Measurements from ENCODE around the gene PMEPA1. TPM values are rescaled to one million over a fixed set of nuclear protein-coding genes. Genes with fewer than 3 reads are reported as not detected.

Gene PMEPA1
- total RNA-seq, 1 donor from 2014 or later, result 49.4 TPM

DNA sequence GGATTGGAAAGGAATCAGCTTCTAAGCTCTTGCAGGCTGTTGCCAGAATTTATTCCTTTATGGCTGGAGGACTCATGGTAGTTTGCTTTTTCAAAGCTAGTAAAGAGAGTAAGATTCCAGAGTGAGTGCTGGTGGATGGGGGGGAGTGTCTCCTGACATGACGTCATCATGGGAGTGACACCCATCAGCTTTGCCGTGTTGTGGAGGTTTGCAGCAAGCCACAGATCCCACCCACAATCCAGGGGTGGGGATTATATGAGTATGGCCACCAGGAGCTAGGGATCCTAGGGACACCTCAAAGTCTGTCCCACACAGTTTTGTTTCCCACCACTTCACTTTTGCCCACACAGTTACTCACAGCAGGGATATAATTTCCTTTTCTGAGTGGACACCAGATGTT, 28.7 kb upstream of the PMEPA1 start:
- Mint-ChIP-seq H3K4me1 (ENCODE audit: low read depth, unreplicated experiment) (peaks cover 9% of the 10 kb centered on the region), H3K4me3 (ENCODE audit: unreplicated experiment) (no peak overlapping the region)

GRCh38 chr20:57738053-57738452, 28.2 kb upstream of the PMEPA1 start:
- TF ChIP-seq EZH2 (IDR thresholded peaks at IDR 0.05; ENCODE audit: insufficient read depth, low read length), result no peak
- no peak for TF ChIP-seq CTCF (IDR thresholded peaks at IDR 0.05; ENCODE audit: insufficient read depth, low read depth, low read length)
- no peak overlapping the region for H2AFZ ChIP-seq (ENCODE audit: low read depth, low read length)
- no peak for DNase-seq (ENCODE audit: low read depth)
- no peaks in the 10 kb centered on the region for H3K79me2 ChIP-seq (ENCODE audit: insufficient read depth, low read length)
- Mint-ChIP-seq H3K9me3 (ENCODE audit: unreplicated experiment) (peaks cover 5% of the 10 kb centered on the region), H3K27me3 (ENCODE audit: low read depth, unreplicated experiment) (peaks cover 38% of the 10 kb centered on the region), H3K36me3 (ENCODE audit: low read depth, unreplicated experiment) (no peaks in the 10 kb centered on the region), H3K27ac (ENCODE audit: unreplicated experiment) (no peak overlapping the region), H3K4me3 (ENCODE audit: unreplicated experiment) (no peak overlapping the region), H3K4me1 (ENCODE audit: low read depth, unreplicated experiment) (peaks cover 9% of the 10 kb centered on the region)
- no peaks in the 10 kb centered on the region for H3K36me3 ChIP-seq (ENCODE audit: insufficient read depth, low read length)
- peaks cover 10% of the 10 kb centered on the region for H3K27me3 ChIP-seq (ENCODE audit: insufficient read depth, low read length)
- H4K20me1 ChIP-seq (ENCODE audit: insufficient read depth, low read length), result no peaks in the 10 kb centered on the region
- H3K4me1 ChIP-seq (ENCODE audit: insufficient read depth, low read length), result peaks cover 8% of the 10 kb centered on the region
- H3K27ac ChIP-seq (ENCODE audit: low read depth, low read length), result no peak overlapping the region
- FAIRE-seq, result no peak
- H3K4me2 ChIP-seq (ENCODE audit: low read length), result no peak overlapping the region
- H3K9ac ChIP-seq (ENCODE audit: low read length), result no peak overlapping the region
- no peak overlapping the region for H3K4me3 ChIP-seq (ENCODE audit: insufficient read depth, low read depth, low read length)
- H3K9me3 ChIP-seq (ENCODE audit: insufficient read depth, low read depth, low read length), result no peaks in the 10 kb centered on the region

More for the DNA sequence above, 28.7 kb upstream of the PMEPA1 start:
- Mint-ChIP-seq H3K27me3 (ENCODE audit: low read depth, unreplicated experiment) (peaks cover 37% of the 10 kb centered on the region), H3K27ac (ENCODE audit: unreplicated experiment) (no peak overlapping the region), H3K36me3 (ENCODE audit: low read depth, unreplicated experiment) (no peaks in the 10 kb centered on the region), H3K9me3 (ENCODE audit: unreplicated experiment) (peaks cover 5% of the 10 kb centered on the region)
- H3K9ac ChIP-seq (ENCODE audit: low read length), result no peak overlapping the region
- no peak for DNase-seq (ENCODE audit: low read depth)
- H3K4me3 ChIP-seq (ENCODE audit: insufficient read depth, low read depth, low read length), result no peak overlapping the region
- no peaks in the 10 kb centered on the region for H4K20me1 ChIP-seq (ENCODE audit: insufficient read depth, low read length)
- H3K4me1 ChIP-seq (ENCODE audit: insufficient read depth, low read length), result peaks cover 8% of the 10 kb centered on the region
- no peak overlapping the region for H3K4me2 ChIP-seq (ENCODE audit: low read length)
- no peaks in the 10 kb centered on the region for H3K36me3 ChIP-seq (ENCODE audit: insufficient read depth, low read length)
- no peak overlapping the region for H2AFZ ChIP-seq (ENCODE audit: low read depth, low read length)
- TF ChIP-seq CTCF (IDR thresholded peaks at IDR 0.05; ENCODE audit: insufficient read depth, low read depth, low read length) (no peak), EZH2 (IDR thresholded peaks at IDR 0.05; ENCODE audit: insufficient read depth, low read length) (no peak)
- H3K79me2 ChIP-seq (ENCODE audit: insufficient read depth, low read length), result no peaks in the 10 kb centered on the region
- no peak overlapping the region for H3K27ac ChIP-seq (ENCODE audit: low read depth, low read length)
- H3K27me3 ChIP-seq (ENCODE audit: insufficient read depth, low read length), result peaks cover 10% of the 10 kb centered on the region
- no peaks in the 10 kb centered on the region for H3K9me3 ChIP-seq (ENCODE audit: insufficient read depth, low read depth, low read length)
- FAIRE-seq, result no peak

DNA sequence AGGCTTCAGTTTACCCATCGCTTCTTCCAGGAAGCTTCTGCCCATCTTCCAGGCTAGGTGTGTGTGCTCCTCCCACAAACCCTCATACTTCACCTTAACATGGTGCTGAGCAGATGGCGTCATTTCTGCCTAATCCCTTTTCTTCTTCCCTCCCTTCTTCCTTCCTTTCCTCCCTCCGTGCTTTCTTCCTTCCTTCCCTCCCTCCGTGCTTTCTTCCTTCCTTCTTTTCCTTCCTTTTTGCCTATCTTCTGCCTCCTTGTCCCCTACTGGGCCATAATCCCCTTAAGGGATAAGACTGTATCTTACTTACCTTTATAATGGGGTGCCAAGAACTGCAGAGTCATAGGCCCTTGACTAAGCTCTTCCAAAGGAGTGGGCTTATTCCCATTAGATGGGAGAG, 27.5 kb upstream of the PMEPA1 start:
- DNase-seq (ENCODE audit: low read depth) (no peak), FAIRE-seq (no peak)
- TF ChIP-seq CTCF (IDR thresholded peaks at IDR 0.05; ENCODE audit: insufficient read depth, low read depth, low read length) (no peak), EZH2 (IDR thresholded peaks at IDR 0.05; ENCODE audit: insufficient read depth, low read length) (no peak)
- no peak overlapping the region for H3K27ac ChIP-seq (ENCODE audit: low read depth, low read length)
- H2AFZ ChIP-seq (ENCODE audit: low read depth, low read length), result no peak overlapping the region
- H4K20me1 ChIP-seq (ENCODE audit: insufficient read depth, low read length), result no peaks in the 10 kb centered on the region
- peaks cover 10% of the 10 kb centered on the region for H3K27me3 ChIP-seq (ENCODE audit: insufficient read depth, low read length)
- H3K9me3 ChIP-seq (ENCODE audit: insufficient read depth, low read depth, low read length), result no peaks in the 10 kb centered on the region
- Mint-ChIP-seq H3K4me3 (ENCODE audit: unreplicated experiment) (no peak overlapping the region), H3K4me1 (ENCODE audit: low read depth, unreplicated experiment) (peaks cover 5% of the 10 kb centered on the region), H3K27ac (ENCODE audit: unreplicated experiment) (no peak overlapping the region), H3K36me3 (ENCODE audit: low read depth, unreplicated experiment) (no peaks in the 10 kb centered on the region), H3K27me3 (ENCODE audit: low read depth, unreplicated experiment) (peaks cover 36% of the 10 kb centered on the region), H3K9me3 (ENCODE audit: unreplicated experiment) (peaks cover 5% of the 10 kb centered on the region)
- H3K36me3 ChIP-seq (ENCODE audit: insufficient read depth, low read length), result no peaks in the 10 kb centered on the region
- H3K79me2 ChIP-seq (ENCODE audit: insufficient read depth, low read length), result no peaks in the 10 kb centered on the region
- no peak overlapping the region for H3K4me2 ChIP-seq (ENCODE audit: low read length)
- peaks cover 5% of the 10 kb centered on the region for H3K4me1 ChIP-seq (ENCODE audit: insufficient read depth, low read length)
- H3K4me3 ChIP-seq (ENCODE audit: insufficient read depth, low read depth, low read length), result no peak overlapping the region
- no peak overlapping the region for H3K9ac ChIP-seq (ENCODE audit: low read length)
